Skeletal muscle cell (primary cell): ENCODE results near the gene PRPF6.
"Not testable (repeated sequence)": the region's sequence is repeated elsewhere in the genome, so short reads cannot be mapped to it uniquely, and the experiment has no call there.

Experiments
- DNase-seq: peaks from one replicate; pipeline ENCODE4 v3.0.0-alpha.2; 2010; ENCODE audit warnings: low read depth
- H3K4me3 ChIP-seq: 2 replicates; pipeline ENCODE4 v1.5.1; 2011; ENCODE audit warnings: low read depth, mild to moderate bottlenecking, control low read depth, low read length, moderate library complexity

PRPF6 gene

GRCh38 chr20:64001607-64002011 lies 20.7 kb downstream of the PRPF6 start:
- H3K4me3 ChIP-seq = no peak overlapping the region
- DNase-seq = no peak

- no peak overlapping the region for H3K4me3 ChIP-seq
- DNase-seq = no peak
Measured at GRCh38 chr20:64003960-64004725, 23.2 kb downstream of the PRPF6 start.

DNA sequence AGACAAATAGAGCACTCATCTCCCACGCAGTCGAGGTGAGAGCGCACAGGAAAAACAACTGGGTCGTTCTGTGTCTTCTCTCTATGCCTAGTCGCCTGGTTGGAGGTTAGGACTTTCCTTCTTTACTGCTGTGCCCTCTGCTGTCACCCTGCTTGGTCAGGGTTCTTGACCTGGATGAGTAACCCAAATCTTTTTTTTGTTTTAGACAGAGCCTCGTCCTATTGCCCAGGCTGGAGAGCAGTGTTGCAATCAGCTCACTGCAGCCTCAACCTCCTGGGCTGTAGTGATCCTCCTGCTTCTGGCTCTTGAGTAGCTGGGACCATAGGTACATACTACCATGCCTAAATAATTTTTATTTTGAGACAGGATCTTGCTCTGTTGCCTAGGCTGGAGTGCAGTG lies 24.5 kb downstream of the PRPF6 start:
- H3K4me3 ChIP-seq = no peak overlapping the region
- DNase-seq = no peak

DNA sequence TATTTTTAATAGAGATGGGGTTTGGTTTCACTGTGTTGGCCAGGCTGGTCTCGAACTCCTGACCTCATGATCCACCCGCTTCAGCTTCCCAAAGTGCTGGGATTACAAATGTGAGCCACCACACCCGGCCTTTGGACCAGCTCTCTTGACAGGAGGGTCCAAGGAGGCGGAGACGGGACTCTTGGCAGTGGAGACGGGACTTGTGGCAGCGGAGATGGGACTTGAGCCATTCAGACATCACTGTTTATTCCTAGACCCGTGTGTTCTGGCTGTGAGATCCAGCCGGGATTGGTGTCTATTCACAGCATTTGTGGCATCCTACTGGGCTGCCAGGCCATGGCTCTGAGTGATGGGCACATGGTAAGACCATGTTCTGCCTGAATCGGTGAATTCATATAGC lies 25.6 kb downstream of the PRPF6 start:
- H3K4me3 ChIP-seq = no peak overlapping the region
- DNase-seq = no peak

GRCh38 chr20:64006902-64007301 lies 26.0 kb downstream of the PRPF6 start:
- DNase-seq = no peak
- H3K4me3 ChIP-seq = no peak overlapping the region

- no peak for DNase-seq
- H3K4me3 ChIP-seq = no peak overlapping the region
Measured at GRCh38 chr20:64009811-64010387, 29.0 kb downstream of the PRPF6 start.

GRCh38 chr20:64010711-64011237 lies 29.8 kb downstream of the PRPF6 start:
- no peak for DNase-seq
- H3K4me3 ChIP-seq = no peak overlapping the region

- no peak for DNase-seq
Measured at GRCh38 chr20:64011366-64011779, 30.4 kb downstream of the PRPF6 start.

GRCh38 chr20:64012385-64013154 lies 31.6 kb downstream of the PRPF6 start:
- not testable (repeated sequence) for DNase-seq, H3K4me3 ChIP-seq

More at GRCh38 chr20:64011366-64011779, 30.4 kb downstream of the PRPF6 start:
- H3K4me3 ChIP-seq = no peak overlapping the region

DNA sequence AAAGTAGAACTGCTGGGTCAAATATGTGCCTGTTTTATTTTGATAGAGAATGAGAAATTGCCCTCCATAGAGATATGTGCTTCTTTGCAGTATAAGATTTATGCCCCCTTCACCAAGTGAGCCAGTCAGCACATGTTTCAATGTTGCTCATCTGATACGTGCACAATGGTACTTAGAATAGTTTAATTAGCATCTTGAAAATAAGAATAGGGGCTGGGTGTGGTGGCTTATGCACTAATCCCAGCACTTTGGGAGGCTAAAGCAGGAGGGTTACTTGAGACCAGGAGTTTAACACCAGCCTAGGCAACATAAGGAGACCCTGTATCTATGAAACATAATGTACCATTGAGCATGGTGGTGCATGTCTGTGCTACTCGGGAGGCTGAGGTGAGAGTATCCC lies 34.7 kb downstream of the PRPF6 start:
- no peak overlapping the region for H3K4me3 ChIP-seq
- no peak for DNase-seq

DNA sequence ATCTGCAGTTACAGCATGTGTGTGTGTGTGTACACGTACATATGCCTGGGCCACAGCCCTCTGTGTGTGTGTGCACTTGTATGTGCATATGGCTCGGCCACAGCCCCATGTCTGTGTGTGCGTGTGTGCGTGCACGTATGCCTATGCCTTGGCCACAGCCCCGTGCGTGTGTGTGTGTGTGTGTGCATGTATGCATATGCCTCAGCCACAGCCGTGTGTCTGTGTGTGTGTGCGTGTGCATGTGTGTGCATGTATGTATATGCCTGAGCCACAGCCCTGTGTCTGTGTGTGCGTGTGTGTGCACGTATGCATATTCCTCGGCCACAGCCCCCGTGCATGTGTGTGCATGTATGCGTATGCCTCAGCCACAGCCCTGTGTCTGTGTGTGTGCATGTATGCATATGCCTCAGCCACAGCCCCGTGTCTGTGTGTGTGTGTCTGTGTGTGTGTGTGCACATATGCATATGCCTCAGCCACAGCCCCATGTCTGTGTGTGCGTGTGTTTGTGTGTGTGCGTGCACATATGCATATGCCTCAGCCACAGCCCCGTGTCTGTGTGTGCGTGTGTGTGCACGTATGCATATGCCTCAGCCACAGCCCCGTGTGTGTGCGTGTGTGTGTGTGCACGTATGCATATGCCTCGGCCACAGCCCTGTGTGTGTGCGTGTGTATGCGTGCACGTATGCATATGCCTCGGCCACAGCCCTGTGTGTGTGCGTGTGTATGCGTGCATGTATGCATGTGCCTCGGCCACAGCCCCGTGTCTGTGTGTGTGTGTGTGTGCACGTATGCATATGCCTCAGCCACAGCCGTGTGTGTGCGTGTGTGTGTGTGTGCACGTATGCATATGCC lies 40.4 kb downstream of the PRPF6 start:
- H3K4me3 ChIP-seq = no peak overlapping the region
- DNase-seq = no peak

- no peak overlapping the region for H3K4me3 ChIP-seq
- no peak for DNase-seq
Measured at GRCh38 chr20:64022671-64023360, 41.9 kb downstream of the PRPF6 start.

GRCh38 chr20:64023361-64024140 lies 42.6 kb downstream of the PRPF6 start:
- DNase-seq = no peak
- no peak overlapping the region for H3K4me3 ChIP-seq

- DNase-seq = no peak
Measured at GRCh38 chr20:64024141-64024990, 43.4 kb downstream of the PRPF6 start.

DNA sequence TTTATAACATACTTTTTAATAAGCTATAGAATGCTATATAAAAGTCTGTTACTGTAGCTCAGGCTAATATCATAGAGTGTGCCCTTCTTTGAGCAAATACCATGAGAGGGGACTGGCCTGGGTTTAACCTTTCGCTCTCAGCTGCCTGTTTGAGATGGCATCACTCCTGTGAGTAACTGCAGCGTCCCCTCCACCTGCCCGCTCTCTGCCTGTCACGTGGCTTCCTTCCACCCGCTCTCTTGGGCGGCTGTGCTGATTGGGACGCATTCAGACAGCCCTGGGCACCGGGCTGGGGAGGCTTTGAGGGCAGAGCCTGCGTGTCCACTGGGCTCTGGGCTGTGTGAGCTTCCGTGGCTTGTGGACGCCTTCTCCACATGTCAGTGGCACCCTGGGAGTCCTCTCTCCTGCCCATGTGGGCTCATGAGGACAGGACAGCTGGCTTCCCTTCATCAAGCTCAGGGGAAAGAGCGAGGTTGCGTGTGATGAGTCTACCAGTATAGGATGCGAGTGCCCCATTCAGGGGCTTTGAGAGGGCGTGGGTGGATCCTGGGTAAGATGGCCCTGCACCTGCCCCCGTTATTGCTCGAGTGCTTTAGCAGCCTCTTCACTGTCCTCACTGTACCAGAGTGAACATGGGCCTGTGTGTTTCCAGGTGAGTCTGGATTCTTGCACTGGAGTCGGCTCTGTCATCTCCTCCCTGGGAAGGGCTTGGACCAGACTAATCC lies 44.3 kb downstream of the PRPF6 start:
- DNase-seq = no peak
- no peak overlapping the region for H3K4me3 ChIP-seq

More at GRCh38 chr20:64024141-64024990, 43.4 kb downstream of the PRPF6 start:
- H3K4me3 ChIP-seq = no peak overlapping the region

DNA sequence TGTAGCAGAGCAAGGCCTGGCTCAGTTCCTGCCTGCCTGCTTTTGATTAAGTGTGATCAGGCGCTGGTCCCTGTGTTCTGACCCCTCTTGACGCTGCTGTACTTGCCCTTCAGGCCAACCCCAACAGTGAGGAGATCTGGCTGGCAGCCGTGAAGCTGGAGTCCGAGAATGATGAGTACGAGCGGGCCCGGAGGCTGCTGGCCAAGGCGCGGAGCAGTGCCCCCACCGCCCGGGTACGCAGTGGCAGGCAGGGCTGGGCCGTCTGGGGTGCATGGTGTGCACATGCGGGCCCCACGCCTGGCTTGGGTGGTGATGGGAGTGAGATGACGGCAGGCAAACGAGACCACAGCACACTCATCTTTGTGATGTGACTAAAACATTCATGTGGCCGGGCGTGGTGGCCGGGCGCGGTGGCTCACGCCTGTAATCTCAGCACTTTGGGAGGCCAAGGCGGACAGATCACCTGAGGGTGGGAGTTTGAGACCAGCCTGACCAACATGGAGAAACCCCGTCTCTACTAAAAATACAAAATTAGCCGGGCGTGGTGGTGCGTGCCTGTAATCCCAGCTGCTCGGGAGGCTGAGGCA lies 45.0 kb downstream of the PRPF6 start:
- no peak overlapping the region for H3K4me3 ChIP-seq
- DNase-seq = no peak
